Raji (cell line): ENCODE measurements around the gene ACSS3.

Source experiments
- POLR2A ChIP-seq: IDR thresholded peaks from 2 replicates; pipeline ENCODE4 v1.6.1; 2011; ENCODE audit warnings: low read depth, low read length, control low read depth; ENCODE audit not compliant: insufficient read depth

The ACSS3 gene, protein sequence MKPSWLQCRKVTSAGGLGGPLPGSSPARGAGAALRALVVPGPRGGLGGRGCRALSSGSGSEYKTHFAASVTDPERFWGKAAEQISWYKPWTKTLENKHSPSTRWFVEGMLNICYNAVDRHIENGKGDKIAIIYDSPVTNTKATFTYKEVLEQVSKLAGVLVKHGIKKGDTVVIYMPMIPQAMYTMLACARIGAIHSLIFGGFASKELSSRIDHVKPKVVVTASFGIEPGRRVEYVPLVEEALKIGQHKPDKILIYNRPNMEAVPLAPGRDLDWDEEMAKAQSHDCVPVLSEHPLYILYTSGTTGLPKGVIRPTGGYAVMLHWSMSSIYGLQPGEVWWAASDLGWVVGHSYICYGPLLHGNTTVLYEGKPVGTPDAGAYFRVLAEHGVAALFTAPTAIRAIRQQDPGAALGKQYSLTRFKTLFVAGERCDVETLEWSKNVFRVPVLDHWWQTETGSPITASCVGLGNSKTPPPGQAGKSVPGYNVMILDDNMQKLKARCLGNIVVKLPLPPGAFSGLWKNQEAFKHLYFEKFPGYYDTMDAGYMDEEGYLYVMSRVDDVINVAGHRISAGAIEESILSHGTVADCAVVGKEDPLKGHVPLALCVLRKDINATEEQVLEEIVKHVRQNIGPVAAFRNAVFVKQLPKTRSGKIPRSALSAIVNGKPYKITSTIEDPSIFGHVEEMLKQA

GRCh38 chr12:81077686-81078441 lies at the start of gene ACSS3:
Gene ACSS3 (plus strand): TSS chr12:81078079. CDS start chr12:81078121, 42 bp downstream.
- no peak for TF ChIP-seq POLR2A

GRCh38 chr12:81034926-81035325 lies 43.0 kb upstream of the ACSS3 start:
- no peak for TF ChIP-seq POLR2A

GRCh38 chr12:81039231-81039630 lies 38.6 kb upstream of the ACSS3 start:
- no peak for TF ChIP-seq POLR2A

- no peak for TF ChIP-seq POLR2A
Observed at GRCh38 chr12:81043979-81044740, 33.7 kb upstream of the ACSS3 start.

- TF ChIP-seq POLR2A = no peak
Observed at GRCh38 chr12:81070846-81071245, 7.0 kb upstream of the ACSS3 start.

DNA sequence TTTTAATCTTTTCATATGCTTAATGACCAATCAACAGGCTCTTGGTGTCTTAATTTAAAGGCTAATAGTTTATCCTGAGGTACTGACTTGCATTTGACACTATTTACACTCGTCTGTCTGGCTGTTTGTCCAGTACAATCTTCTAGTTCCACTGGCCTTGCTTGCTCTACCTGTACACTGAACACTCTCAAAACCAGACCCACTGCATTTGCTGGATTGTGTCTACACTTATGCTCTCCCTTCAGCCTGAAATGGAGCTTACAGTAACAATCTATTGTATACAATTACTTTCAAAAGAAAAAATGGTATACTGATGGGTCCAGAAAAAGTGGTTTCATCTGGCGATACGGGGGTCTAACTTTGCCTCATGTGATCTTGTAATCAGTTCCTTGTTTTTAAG lies 2.3 kb upstream of the ACSS3 start:
- no peak for TF ChIP-seq POLR2A

DNA sequence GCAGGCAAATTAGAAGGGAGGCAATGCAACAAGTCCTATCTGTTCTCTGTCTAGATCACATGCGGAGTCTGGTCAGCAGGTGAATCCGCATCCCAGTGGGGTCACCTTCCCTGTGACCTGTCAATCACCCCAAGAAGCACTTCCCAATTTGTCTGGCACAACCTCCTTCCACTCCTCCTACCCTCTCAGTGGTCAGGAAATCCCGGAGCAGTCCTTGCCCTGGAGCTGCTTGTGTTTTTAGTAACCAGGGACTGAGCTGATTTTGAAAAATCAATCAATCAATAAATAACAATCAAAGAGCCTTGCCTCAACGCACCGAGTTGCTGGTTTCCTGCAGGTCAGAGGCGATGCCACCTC lies 572 bp upstream of the ACSS3 start:
- no peak for TF ChIP-seq POLR2A

GRCh38 chr12:81078469-81079196 lies 754 bp downstream of the ACSS3 start:
- no peak for TF ChIP-seq POLR2A

- no peak for TF ChIP-seq POLR2A
Observed at GRCh38 chr12:81079280-81080076, 1.6 kb downstream of the ACSS3 start.

GRCh38 chr12:81080431-81080983 lies 2.6 kb downstream of the ACSS3 start:
- no peak for TF ChIP-seq POLR2A

GRCh38 chr12:81081726-81082125 lies 3.8 kb downstream of the ACSS3 start:
- TF ChIP-seq POLR2A = no peak

GRCh38 chr12:81083018-81083417 lies 5.1 kb downstream of the ACSS3 start:
- TF ChIP-seq POLR2A = no peak

DNA sequence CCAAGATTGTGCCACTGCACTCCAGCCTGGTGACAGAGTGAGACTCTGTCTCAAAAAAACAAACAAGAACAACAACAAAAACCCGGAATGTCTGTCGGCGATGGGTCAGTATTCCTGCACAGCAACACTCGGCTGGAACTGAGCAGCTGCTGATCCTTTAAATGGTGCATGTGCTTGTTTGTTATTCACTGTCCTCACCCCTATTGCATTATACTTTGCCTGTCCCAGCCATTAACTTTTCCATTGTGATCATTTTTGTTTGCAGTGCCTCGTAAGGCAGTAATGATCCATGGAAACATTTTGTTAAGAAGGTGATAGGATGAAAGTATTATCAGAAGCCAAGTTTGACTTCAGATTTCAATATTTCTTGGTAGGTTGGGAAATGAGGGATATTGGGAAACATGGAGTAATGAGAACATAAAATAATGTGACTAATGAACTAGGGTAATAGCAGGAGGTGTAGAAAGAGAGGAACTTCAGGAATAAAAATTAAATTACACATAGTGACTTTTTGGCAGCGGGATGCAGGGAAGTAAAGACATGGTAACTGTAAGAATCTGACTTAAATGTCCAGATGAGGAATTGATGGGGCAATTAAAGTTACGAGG lies 6.1 kb downstream of the ACSS3 start:
- TF ChIP-seq POLR2A = no peak
